GM12872 (cell line): ENCODE results near the gene CHRM2.

ENCODE experiments used
- CTCF ChIP-seq: IDR thresholded peaks from 3 replicates; pipeline ENCODE4 v1.5.1; 2011; ENCODE audit warnings: low read depth, mild to moderate bottlenecking, low read length, moderate library complexity; ENCODE audit not compliant: insufficient read depth

CHRM2 gene

DNA sequence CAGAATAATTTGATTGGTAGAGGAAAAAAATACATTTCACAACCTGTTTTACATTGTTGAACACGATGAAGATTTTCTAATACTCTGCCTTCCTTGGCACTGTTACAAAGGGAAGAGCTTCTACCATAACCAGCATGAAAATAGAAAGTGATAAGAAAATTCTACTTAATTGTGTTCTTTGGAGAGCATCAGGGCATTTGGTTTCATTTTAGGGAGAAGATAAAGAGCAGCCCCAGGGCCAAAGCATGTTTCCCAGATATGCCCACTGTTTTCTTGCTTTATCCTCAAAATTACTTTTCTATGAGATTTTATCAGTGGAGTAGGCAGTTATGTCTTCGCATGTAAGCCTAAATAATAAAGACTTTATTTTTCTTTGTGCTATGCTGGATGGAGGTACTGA is 9.5 kb downstream of the CHRM2 start:
- TF ChIP-seq CTCF: no peak

GRCh38 chr7:136878878-136879277 is 10.4 kb downstream of the CHRM2 start:
- no peak for TF ChIP-seq CTCF

GRCh38 chr7:136883046-136883445 is 14.6 kb downstream of the CHRM2 start:
- no peak for TF ChIP-seq CTCF

GRCh38 chr7:136884492-136884891 is 16.0 kb downstream of the CHRM2 start:
- TF ChIP-seq CTCF: no peak

DNA sequence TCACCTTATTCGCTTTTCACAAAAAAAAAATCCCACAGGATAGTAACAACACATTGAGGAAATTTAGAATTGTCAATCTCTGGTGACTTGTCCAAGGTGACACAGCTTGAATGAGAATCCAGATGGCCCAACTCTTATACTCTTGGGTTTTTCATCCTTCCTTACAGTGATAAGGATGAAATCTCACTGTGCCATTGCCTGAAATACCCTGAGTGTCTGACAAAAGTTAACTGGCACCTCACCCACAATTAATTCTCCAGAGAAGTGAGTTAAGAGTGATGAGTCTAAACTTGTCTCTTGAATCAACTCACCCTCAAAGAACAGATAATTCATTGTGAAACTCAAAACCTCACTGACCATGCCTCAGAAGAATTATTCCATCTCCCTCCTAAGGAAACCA is 18.9 kb downstream of the CHRM2 start:
- no peak for TF ChIP-seq CTCF

GRCh38 chr7:136890399-136890798 is 21.9 kb downstream of the CHRM2 start:
- TF ChIP-seq CTCF: no peak

GRCh38 chr7:136891850-136892249 is 23.4 kb downstream of the CHRM2 start:
- no peak for TF ChIP-seq CTCF

GRCh38 chr7:136894789-136895188 is 26.3 kb downstream of the CHRM2 start:
- no peak for TF ChIP-seq CTCF
